Tibial artery (tissue), 4 donors: ENCODE data around the gene DOK7.

Source experiments
- DNase-seq, 2 donors: peaks; one replicate each; pipeline ENCODE4 v3.0.0-alpha.2; 2019
- H3K27ac ChIP-seq, 2 donors: fragments of 200-600 bp; sonication (generic) in 1 of 2; 1 replicate in 1 of 2; 2 replicates in 1 of 2; pipeline ENCODE4 v1.5.1; 2018 to 2019; ENCODE audit warnings: mild to moderate bottlenecking in 1 of 2
- H3K27me3 ChIP-seq, 2 donors: fragments of 200-600 bp; sonication (generic) in 1 of 2; one replicate each; pipeline versions ENCODE4 v1.5.1 to v1.6.0; 2016 to 2019
- H3K36me3 ChIP-seq, 3 donors: fragments of 200-600 bp; sonication (generic) in 2 of 3; one replicate each; pipeline ENCODE4 v1.5.1; 2016 to 2019; ENCODE audit warnings: mild to moderate bottlenecking in 2 of 3
- H3K4me1 ChIP-seq, 4 donors: fragments of 200-600 bp; sonication (generic) in 2 of 4; 1 replicate in 3 of 4; 2 replicates in 1 of 4; pipeline ENCODE4 v1.5.1; 2016 to 2019
- H3K4me3 ChIP-seq, 2 donors: fragments of 200-600 bp; sonication (generic) in 1 of 2; 1 replicate in 1 of 2; 2 replicates in 1 of 2; pipeline ENCODE4 v1.5.1; 2018 to 2019; ENCODE audit warnings: mild to moderate bottlenecking in 2 of 2
- H3K9me3 ChIP-seq, 3 donors: fragments of 200-600 bp; sonication (generic) in 1 of 3; one replicate each; pipeline ENCODE4 v1.5.1; 2016 to 2019
- CTCF ChIP-seq, 2 experiments: fragments of 200-600 bp in 1 of 2; fragments of 450-650 bp in 1 of 2; IDR thresholded peaks; one replicate each; pipeline ENCODE4 v1.5.1; 2017 to 2019; ENCODE audit warnings: antibody characterized with exemption in 2 of 2, mild to moderate bottlenecking in 1 of 2, moderate library complexity in 1 of 2
- intact Hi-C: fragments of 100-400 bp; cut with DNase I; formaldehyde crosslinking; loops from one replicate; pipeline ENCODE4 v1.15.0; 2023; ENCODE audit warnings: low total_unique reads

The DOK7 gene

GRCh38 chr4:3437582-3437936 is 25.5 kb upstream of the DOK7 start:
- H3K36me3 ChIP-seq: peaks cover 0 to 17% (median 0%) of the 10 kb centered on the region in 3 donors
- H3K27me3 ChIP-seq: no peaks in the 10 kb centered on the region
- TF ChIP-seq CTCF (IDR thresholded peaks at IDR 0.05): no peak
- no peaks in the 10 kb centered on the region for H3K9me3 ChIP-seq
- H3K4me3 ChIP-seq: no peak overlapping the region
- peaks cover 0 to 21% (median 14%) of the 10 kb centered on the region in 4 donors for H3K4me1 ChIP-seq
- peak in 1 of 2 donors; percentile 66 for DNase-seq
- peak overlapping the region in 1 of 2 donors; percentile 26 for H3K27ac ChIP-seq
- intact Hi-C loops: no loop called here

DNA sequence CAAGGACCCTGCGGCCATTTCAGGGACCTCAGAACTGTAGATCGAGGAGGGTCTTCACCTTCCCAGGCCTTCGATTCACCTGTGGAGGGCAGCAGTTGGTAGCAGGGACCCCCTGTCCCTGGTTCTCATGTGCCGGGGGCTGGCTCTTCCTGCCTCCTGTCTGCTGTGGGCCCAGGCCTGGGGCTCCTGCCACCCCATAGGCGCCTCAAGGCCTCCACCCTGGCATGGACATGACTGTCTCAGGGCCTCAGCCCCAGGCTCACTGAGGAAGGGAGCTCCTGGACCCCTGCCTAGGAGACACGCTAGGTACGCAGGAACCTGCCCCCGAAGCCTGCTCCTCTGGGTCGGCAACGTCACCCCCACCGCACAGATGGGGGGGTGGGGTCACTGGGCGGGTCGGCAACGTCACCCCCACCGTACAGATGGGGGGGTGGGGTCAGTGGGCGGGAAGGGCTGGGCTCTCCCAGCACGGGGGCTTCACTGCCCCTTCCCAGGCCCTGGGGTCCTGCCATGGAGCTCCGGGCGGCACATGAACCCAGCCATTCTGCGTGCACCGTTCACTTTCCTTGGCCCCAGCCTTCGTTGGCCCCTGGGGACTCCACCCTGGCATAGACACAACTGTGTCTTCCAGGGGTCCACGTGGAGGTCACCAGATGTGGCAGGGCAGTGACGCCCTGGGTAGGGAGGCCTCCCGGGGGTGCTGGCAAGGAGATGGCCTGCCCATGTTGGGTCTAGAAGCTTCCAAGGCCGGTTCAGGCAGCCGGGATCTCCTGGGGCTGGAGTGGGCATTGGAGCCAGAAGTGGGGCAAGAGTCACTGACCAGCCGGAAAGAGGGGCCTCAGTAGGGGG is 24.9 kb upstream of the DOK7 start:
- Histone ChIP-seq H3K9me3 (no peaks in the 10 kb centered on the region), H3K27me3 (no peaks in the 10 kb centered on the region), H3K4me1 (peaks cover 0 to 23% (median 15%) of the 10 kb centered on the region in 4 donors), H3K36me3 (peaks cover 0 to 12% (median 0%) of the 10 kb centered on the region in 3 donors), H3K27ac (no peak overlapping the region), H3K4me3 (no peak overlapping the region)
- intact Hi-C loops: no loop called here
- DNase-seq: peak in 1 of 2 donors; percentile 67
- TF ChIP-seq CTCF (IDR thresholded peaks at IDR 0.05): no peak

DNA sequence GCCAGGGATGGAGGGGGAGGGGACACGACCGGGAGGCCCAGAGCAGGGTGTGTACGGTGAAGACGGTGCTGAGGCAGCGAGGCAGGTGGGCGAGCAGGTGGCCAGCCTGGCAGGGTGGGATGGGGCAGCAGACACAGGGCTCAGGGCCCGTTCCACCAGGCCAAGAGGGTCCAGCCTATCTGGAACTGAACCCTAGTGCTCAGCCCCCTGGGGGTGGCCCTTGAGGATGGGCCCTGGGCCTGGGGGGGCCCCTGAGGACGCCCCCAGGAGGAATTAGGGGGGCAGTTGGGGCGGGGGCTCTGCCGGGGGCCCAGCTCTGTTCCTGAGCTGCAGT is 24.3 kb upstream of the DOK7 start:
- intact Hi-C loops: no loop called here
- Histone ChIP-seq H3K9me3 (no peaks in the 10 kb centered on the region), H3K36me3 (peaks cover 0 to 6% (median 0%) of the 10 kb centered on the region in 3 donors), H3K4me3 (no peak overlapping the region), H3K4me1 (peaks cover 0 to 29% (median 16%) of the 10 kb centered on the region in 4 donors), H3K27ac (no peak overlapping the region), H3K27me3 (no peaks in the 10 kb centered on the region)
- DNase-seq: peak in 1 of 2 donors; percentile 58
- TF ChIP-seq CTCF (IDR thresholded peaks at IDR 0.05): no peak

- intact Hi-C loops: no loop called here
- H3K9me3 ChIP-seq: no peaks in the 10 kb centered on the region
- H3K4me1 ChIP-seq: peaks cover 0 to 30% (median 16%) of the 10 kb centered on the region in 4 donors
- H3K4me3 ChIP-seq: no peak overlapping the region
- H3K36me3 ChIP-seq: peaks cover 0 to 3% (median 0%) of the 10 kb centered on the region in 3 donors
- no peaks in the 10 kb centered on the region for H3K27me3 ChIP-seq
- DNase-seq: peak in 1 of 2 donors; percentile 65
- no peak overlapping the region for H3K27ac ChIP-seq
- no peak for TF ChIP-seq CTCF (IDR thresholded peaks at IDR 0.05)
Observed at GRCh38 chr4:3439391-3439790, 23.7 kb upstream of the DOK7 start.

DNA sequence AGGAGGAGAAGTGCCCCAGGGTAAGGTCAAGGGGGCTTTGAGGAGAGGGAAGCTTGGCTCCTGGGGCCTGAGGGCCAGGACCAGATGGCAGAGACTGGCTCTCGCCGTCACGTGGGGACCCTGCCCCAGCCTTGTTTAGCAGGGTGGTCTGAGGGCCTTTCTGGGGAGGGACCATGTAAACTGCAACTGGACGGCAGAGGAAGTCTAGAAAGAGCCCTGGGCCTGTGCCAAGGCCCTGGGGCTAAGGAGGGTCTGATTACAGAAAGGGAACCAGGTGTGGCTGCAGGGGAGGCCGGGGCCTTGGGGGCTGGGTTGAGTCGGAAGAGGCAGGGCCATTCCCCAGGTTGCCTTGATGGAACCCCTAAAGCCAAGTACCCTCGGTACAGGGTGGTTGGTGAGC is 23.1 kb upstream of the DOK7 start:
- intact Hi-C loops: loop anchor here (10.0 kb wide), 2 partner anchors 245 to 335 kb away; no protein-coding TSS in a partner anchor
- no peaks in the 10 kb centered on the region for H3K9me3 ChIP-seq
- peak in 1 of 2 donors; percentile 53 for DNase-seq
- no peak overlapping the region for H3K27ac ChIP-seq
- peaks cover 0 to 30% (median 16%) of the 10 kb centered on the region in 4 donors for H3K4me1 ChIP-seq
- no peak for TF ChIP-seq CTCF (IDR thresholded peaks at IDR 0.05)
- H3K36me3 ChIP-seq: no peaks in the 10 kb centered on the region
- no peak overlapping the region for H3K4me3 ChIP-seq
- H3K27me3 ChIP-seq: no peaks in the 10 kb centered on the region
